Adipose tissue (tissue), 3 donors: Measurements from ENCODE around the gene NDUFC1. TPM values are rescaled to one million over a fixed set of nuclear protein-coding genes. Genes with fewer than 3 reads are reported as not detected.
A peak's percentile ranks its signal among the peaks of the same experiment; 100 is the strongest.
"Not testable (repeated sequence)": the region's sequence is repeated elsewhere in the genome, so short reads cannot be mapped to it uniquely, and the experiment has no call there.

Source experiments
- H3K27ac ChIP-seq: one replicate; pipeline ENCODE4 v1.5.1; 2013; ENCODE audit warnings: low read depth, low read length
- WGBS, 3 donors: extraction: QIAGEN DNeasy Blood & Tissue Kit; methylation state at CpG; one replicate each; pipeline ENCODE4 v1.1.7; 2013; 5-methylcytosine and 5-hydroxymethylcytosine counted together
- polyA plus RNA-seq, 3 donors: library from polyadenylated mRNA; stranded (reverse); fragments of 200-250 nt; gene quantifications; one replicate each; pipeline ENCODE4 v1.2.3, GENCODE V29; 2013
- donor health status: healthy with polysubstance abuse.
- donor health status: Bipolar disorder and iron deficiency.
- donor health status: healthy.

Gene NDUFC1
- 10 to 100 TPM; 45.3 to 77.3 (median 71.7) TPM for polyA plus RNA-seq

GRCh38 chr4:139301821-139302611 is at the start of gene NDUFC1:
Gene NDUFC1, minus strand, starts transcription at chr4:139302477. Its CDS starts 6,679 bp downstream, at chr4:139295798.
- 0 to 1% (median 1%) methylated on average over 42 to 46 of the region's 46 CpGs for WGBS, 3 donors
- H3K27ac ChIP-seq = peak within 1 kb of the TSS; percentile 83

- H3K27ac ChIP-seq = no peak overlapping the region
Observed at GRCh38 chr4:139337612-139338011, 35.3 kb upstream of the NDUFC1 start.

- WGBS, 3 donors = 92 to 95% (median 94%) methylated on average over 2 of the region's 2 CpGs
- H3K27ac ChIP-seq = no peak overlapping the region
Observed at GRCh38 chr4:139333046-139333445, 30.8 kb upstream of the NDUFC1 start.

- WGBS, 3 donors = 95% methylated on average over 1 of the region's 1 CpG
- no peak overlapping the region for H3K27ac ChIP-seq
Observed at GRCh38 chr4:139331185-139331584, 28.9 kb upstream of the NDUFC1 start.

GRCh38 chr4:139330283-139330682 is 28.0 kb upstream of the NDUFC1 start:
- no peak overlapping the region for H3K27ac ChIP-seq
- 82 to 90% (median 85%) methylated on average over 3 of the region's 3 CpGs for WGBS, 3 donors

GRCh38 chr4:139329665-139330200 is 27.5 kb upstream of the NDUFC1 start:
- 85 to 92% (median 90%) methylated on average over 4 of the region's 4 CpGs for WGBS, 3 donors
- no peak overlapping the region for H3K27ac ChIP-seq

- H3K27ac ChIP-seq = no peak overlapping the region
- 56 to 80% (median 80%) methylated on average over 6 of the region's 6 CpGs for WGBS, 3 donors
Observed at GRCh38 chr4:139324620-139325019, 22.3 kb upstream of the NDUFC1 start.

- 93 to 97% (median 97%) methylated on average over 6 of the region's 6 CpGs for WGBS, 3 donors
- H3K27ac ChIP-seq = not testable (repeated sequence)
Observed at GRCh38 chr4:139322541-139322940, 20.3 kb upstream of the NDUFC1 start.

GRCh38 chr4:139322070-139322469 is 19.8 kb upstream of the NDUFC1 start:
- H3K27ac ChIP-seq = not testable (repeated sequence)

GRCh38 chr4:139319571-139319970 is 17.3 kb upstream of the NDUFC1 start:
- H3K27ac ChIP-seq = no peak overlapping the region
- WGBS, 3 donors = 84 to 93% (median 89%) methylated on average over 1 of the region's 1 CpG

More at GRCh38 chr4:139322070-139322469, 19.8 kb upstream of the NDUFC1 start:
- 19 to 41% (median 33%) methylated on average over 1 of the region's 1 CpG for WGBS, 3 donors

- no peak overlapping the region for H3K27ac ChIP-seq
Observed at GRCh38 chr4:139317635-139318034, 15.4 kb upstream of the NDUFC1 start.

GRCh38 chr4:139316733-139317132 is 14.5 kb upstream of the NDUFC1 start:
- 87 to 100% (median 93%) methylated on average over 2 of the region's 2 CpGs for WGBS, 3 donors
- H3K27ac ChIP-seq = no peak overlapping the region

- WGBS, 3 donors = 90 to 93% (median 92%) methylated on average over 13 of the region's 13 CpGs
- no peak overlapping the region for H3K27ac ChIP-seq
Observed at GRCh38 chr4:139315221-139315675, 13.0 kb upstream of the NDUFC1 start.

- no peak overlapping the region for H3K27ac ChIP-seq
- 84 to 98% (median 94%) methylated on average over 4 of the region's 4 CpGs for WGBS, 3 donors
Observed at GRCh38 chr4:139314047-139314800, 11.9 kb upstream of the NDUFC1 start.

- 89 to 95% (median 95%) methylated on average over 10 of the region's 10 CpGs for WGBS, 3 donors
- H3K27ac ChIP-seq = not testable (repeated sequence)
Observed at GRCh38 chr4:139313414-139313813, 11.1 kb upstream of the NDUFC1 start.

GRCh38 chr4:139312552-139313332 is 10.5 kb upstream of the NDUFC1 start:
- WGBS, 3 donors = 90 to 98% (median 96%) methylated on average over 3 of the region's 3 CpGs
- H3K27ac ChIP-seq = no peak overlapping the region

GRCh38 chr4:139311909-139312308 is 9.6 kb upstream of the NDUFC1 start:
- no peak overlapping the region for H3K27ac ChIP-seq
- WGBS, 3 donors = 73 to 89% (median 78%) methylated on average over 3 of the region's 3 CpGs

GRCh38 chr4:139304920-139305319 is 2.6 kb upstream of the NDUFC1 start:
- 96 to 98% (median 96%) methylated on average over 2 of the region's 2 CpGs for WGBS, 3 donors

More at GRCh38 chr4:139304920-139305319, 2.6 kb upstream of the NDUFC1 start:
- H3K27ac ChIP-seq = no peak overlapping the region
